GM19372 (cell line): ENCODE data around the gene GLP2R.

Experiments
- ATAC-seq: cut with Tn5 transposase; IDR thresholded peaks from one replicate; pipeline ENCODE4 v1.9.1; 2021; ENCODE audit warnings: mild to moderate bottlenecking, low read depth, moderate library complexity; ENCODE audit not compliant: unreplicated experiment

The GLP2R gene

GRCh38 chr17:9811086-9811485 lies 14.6 kb upstream of the GLP2R start:
- ATAC-seq, result no peak

- ATAC-seq, result no peak
These were observed 14.2 kb upstream of the GLP2R start for GRCh38 chr17:9811537-9811936.

GRCh38 chr17:9813166-9813565 lies 12.6 kb upstream of the GLP2R start:
- no peak for ATAC-seq

- no peak for ATAC-seq
These were observed 11.3 kb upstream of the GLP2R start for GRCh38 chr17:9814337-9814945.

- no peak for ATAC-seq
These were observed 9.3 kb upstream of the GLP2R start for GRCh38 chr17:9816472-9816871.

- ATAC-seq, result no peak
These were observed 8.6 kb upstream of the GLP2R start for GRCh38 chr17:9817086-9817485.

- no peak for ATAC-seq
These were observed 7.0 kb upstream of the GLP2R start for GRCh38 chr17:9818760-9819159.

- ATAC-seq, result no peak
These were observed 5.3 kb upstream of the GLP2R start for GRCh38 chr17:9820448-9820847.

GRCh38 chr17:9821921-9822320 lies 3.8 kb upstream of the GLP2R start, which contains the start of gene GSG1L2:
GSG1L2 (minus strand) TSS chr17:9822079; CDS start chr17:9822071, 8 bp downstream.
- no peak for ATAC-seq

- no peak for ATAC-seq
These were observed 1.6 kb upstream of the GLP2R start for GRCh38 chr17:9824094-9824493.

GRCh38 chr17:9824797-9825338 lies 856 bp upstream of the GLP2R start:
- no peak for ATAC-seq

GRCh38 chr17:9828296-9829295 lies 2.9 kb downstream of the GLP2R start:
- no peak for ATAC-seq

- no peak for ATAC-seq
These were observed 3.6 kb downstream of the GLP2R start for GRCh38 chr17:9829343-9829742.

GRCh38 chr17:9830711-9831110 lies 5.0 kb downstream of the GLP2R start:
- ATAC-seq, result no peak

GRCh38 chr17:9833922-9834321 lies 8.2 kb downstream of the GLP2R start:
- ATAC-seq, result no peak

GRCh38 chr17:9837551-9838471 lies 12.1 kb downstream of the GLP2R start:
- ATAC-seq, result no peak

- no peak for ATAC-seq
These were observed 13.7 kb downstream of the GLP2R start for GRCh38 chr17:9839433-9839832.

- ATAC-seq, result no peak
These were observed 16.5 kb downstream of the GLP2R start for GRCh38 chr17:9842057-9842758.

- ATAC-seq, result no peak
These were observed 17.7 kb downstream of the GLP2R start for GRCh38 chr17:9843152-9844010.
